ENCODE data around the gene ARHGEF7.

DNA sequence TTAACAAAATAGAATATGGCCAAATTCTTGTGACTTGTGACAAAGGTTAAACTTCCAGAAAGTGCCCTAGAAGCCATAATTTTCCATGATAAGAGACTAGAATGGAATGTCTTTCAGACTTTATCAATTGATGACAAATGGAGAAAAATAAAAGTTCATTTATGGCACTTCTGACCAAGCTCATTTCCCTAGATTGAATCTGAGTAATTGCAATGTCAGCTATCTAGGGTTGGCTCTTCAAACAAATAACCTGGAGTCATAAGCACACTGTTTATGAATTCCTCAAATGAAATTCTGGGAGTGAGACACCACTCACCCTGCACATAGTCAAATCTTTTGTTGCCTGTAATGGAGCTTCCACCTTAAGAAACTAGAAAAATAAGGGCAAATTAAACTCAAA lies 11.4 kb downstream of the ARHGEF7 start:
- TF ChIP-seq, protein P1, sequence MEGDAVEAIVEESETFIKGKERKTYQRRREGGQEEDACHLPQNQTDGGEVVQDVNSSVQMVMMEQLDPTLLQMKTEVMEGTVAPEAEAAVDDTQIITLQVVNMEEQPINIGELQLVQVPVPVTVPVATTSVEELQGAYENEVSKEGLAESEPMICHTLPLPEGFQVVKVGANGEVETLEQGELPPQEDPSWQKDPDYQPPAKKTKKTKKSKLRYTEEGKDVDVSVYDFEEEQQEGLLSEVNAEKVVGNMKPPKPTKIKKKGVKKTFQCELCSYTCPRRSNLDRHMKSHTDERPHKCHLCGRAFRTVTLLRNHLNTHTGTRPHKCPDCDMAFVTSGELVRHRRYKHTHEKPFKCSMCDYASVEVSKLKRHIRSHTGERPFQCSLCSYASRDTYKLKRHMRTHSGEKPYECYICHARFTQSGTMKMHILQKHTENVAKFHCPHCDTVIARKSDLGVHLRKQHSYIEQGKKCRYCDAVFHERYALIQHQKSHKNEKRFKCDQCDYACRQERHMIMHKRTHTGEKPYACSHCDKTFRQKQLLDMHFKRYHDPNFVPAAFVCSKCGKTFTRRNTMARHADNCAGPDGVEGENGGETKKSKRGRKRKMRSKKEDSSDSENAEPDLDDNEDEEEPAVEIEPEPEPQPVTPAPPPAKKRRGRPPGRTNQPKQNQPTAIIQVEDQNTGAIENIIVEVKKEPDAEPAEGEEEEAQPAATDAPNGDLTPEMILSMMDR (IDR thresholded peaks at IDR 0.05; ENCODE audit: poor library complexity), result no peak
- TF ChIP-seq EZH2 (IDR thresholded peaks at IDR 0.05; ENCODE audit: borderline replicate concordance) (no peak), EZH2phosphoT487 (IDR thresholded peaks at IDR 0.05; ENCODE audit: low read depth, severe bottlenecking, unreplicated experiment) (no peak)
